GM12878 (cell line): ENCODE measurements around the gene C22orf42. TPM values are rescaled to one million over a fixed set of nuclear protein-coding genes. Genes with fewer than 3 reads are reported as not detected.
A peak's percentile ranks its signal among the peaks of the same experiment; 100 is the strongest.

Experiments used
- ATAC-seq: fragments of 200-7000 bp; cut with Tn5 transposase; 3 replicates; pipeline ENCODE4 v1.9.1; 2020; ENCODE audit warnings: mild to moderate bottlenecking, moderate library complexity
- BruUV-seq: library from RNA; stranded (reverse); fragments of 400-500 nt; replicated peaks from 2 replicates; lab custom pipeline; 2021; lab: Mats Ljungman, UMichigan
- CTCF ChIA-PET: fragments of 300-600 bp; sonication (Branson Sonifier 250); formaldehyde crosslinking; extraction: SDS; loops from one replicate; lab custom pipeline; 2021; ENCODE audit warnings: inconsistent platforms; lab: Yijun Ruan, JAX
- POLR2A ChIA-PET: fragments of 350-600 bp; formaldehyde crosslinking; extraction: SDS; loops from one replicate; lab custom pipeline; 2021; ENCODE audit warnings: inconsistent platforms; lab: Charles Lee
- RAD21 ChIA-PET: fragments of 300-600 bp; sonication (Branson Sonifier 250); formaldehyde crosslinking; loops from one replicate; lab custom pipeline; 2023; ENCODE audit warnings: antibody characterized with exemption; ENCODE audit not compliant: unreplicated experiment; lab: Charles Lee
- SMC1A ChIA-PET: fragments of 300-600 bp; sonication (Branson Sonifier 250); formaldehyde crosslinking; loops from one replicate; lab custom pipeline; 2023; ENCODE audit not compliant: unreplicated experiment, uncharacterized antibody; lab: Charles Lee
- DNase-seq: peaks from one replicate; pipeline ENCODE4 v3.0.0-alpha.2; 2011; ENCODE audit warnings: low read depth, low spot score
- FAIRE-seq: peaks from 3 replicates; lab custom pipeline; 2011; peaks lifted over from hg19 to GRCh38; lab: Jason Lieb, UNC
- H2AFZ ChIP-seq: 2 replicates; pipeline ENCODE4 v1.6.0; 2011; ENCODE audit warnings: low read depth, low read length, control low read depth; ENCODE audit not compliant: control insufficient read depth
- H3K27ac ChIP-seq: 2 replicates; pipeline ENCODE4 v1.5.1; 2011; ENCODE audit warnings: control low read depth; ENCODE audit not compliant: control insufficient read depth, insufficient read depth
- H3K27me3 ChIP-seq, 2 experiments: replicated peaks in 1 of 2; 2 replicates each; pipeline versions ENCODE4 v1.6.0 to v1.6.1; 2011; ENCODE audit warnings: low read length in 1 of 2; ENCODE audit not compliant: control insufficient read depth in 2 of 2, insufficient read depth in 2 of 2
- H3K36me3 ChIP-seq, 2 experiments: 2 replicates each; pipeline ENCODE4 v1.5.1; 2011; ENCODE audit warnings: low read length in 1 of 2; ENCODE audit not compliant: control insufficient read depth in 2 of 2, insufficient read depth in 2 of 2
- H3K4me1 ChIP-seq: 2 replicates; pipeline ENCODE4 v1.6.1; 2011; ENCODE audit warnings: mild to moderate bottlenecking, low read length, moderate library complexity, mixed read lengths; ENCODE audit not compliant: control insufficient read depth, insufficient read depth
- H3K4me2 ChIP-seq: 2 replicates; pipeline ENCODE4 v1.6.0; 2011; ENCODE audit warnings: control low read depth; ENCODE audit not compliant: control insufficient read depth, insufficient read depth
- H3K4me3 ChIP-seq: fragments of 200-600 bp; sonication (generic); 2 replicates; pipeline ENCODE4 v1.5.1; 2016
- H3K79me2 ChIP-seq: 2 replicates; pipeline ENCODE4 v1.6.0; 2011; ENCODE audit warnings: low read length; ENCODE audit not compliant: control insufficient read depth, insufficient read depth
- H3K9ac ChIP-seq: 2 replicates; pipeline ENCODE4 v1.8.0; 2011; ENCODE audit warnings: low read length, control low read depth, mixed read lengths; ENCODE audit not compliant: control insufficient read depth, insufficient read depth
- H3K9me3 ChIP-seq: replicated peaks from 3 replicates; pipeline ENCODE4 v1.5.1; 2011; ENCODE audit warnings: mild to moderate bottlenecking, low read length; ENCODE audit not compliant: control insufficient read depth, insufficient read depth
- H4K20me1 ChIP-seq: 2 replicates; pipeline ENCODE4 v1.6.0; 2011; ENCODE audit not compliant: control insufficient read depth, insufficient read depth
- CBX3 ChIP-seq: fragments of 200-600 bp; sonication (generic); IDR thresholded peaks from 2 replicates; pipeline ENCODE4 v1.6.1; 2016; ENCODE audit warnings: low read depth, borderline replicate concordance
- CREM ChIP-seq: IDR thresholded peaks from 2 replicates; pipeline ENCODE4 v1.6.1; 2014; ENCODE audit warnings: antibody characterized with exemption, low read depth
- CTCF ChIP-seq, 3 experiments: IDR thresholded peaks in 2 of 3; conservative IDR thresholded peaks in 1 of 3; 2 replicates each; pipeline ENCODE4 v1.5.1; 2011; ENCODE audit warnings: low read depth in 3 of 3, low read length in 3 of 3, mild to moderate bottlenecking in 3 of 3, control low read depth in 2 of 3, moderate library complexity in 2 of 3, inconsistent platforms in 1 of 3, mixed read lengths in 1 of 3; ENCODE audit not compliant: control insufficient read depth in 2 of 3, insufficient read depth in 1 of 3; ENCODE audit errors: extremely low read depth in 1 of 3
- E2F8 ChIP-seq: fragments of 450-650 bp; IDR thresholded peaks from 2 replicates; pipeline ENCODE4 v1.6.1; 2018; ENCODE audit warnings: mild to moderate bottlenecking, low read depth, moderate library complexity; ENCODE audit not compliant: partially characterized antibody
- NR2F1 ChIP-seq: fragments of 450-650 bp; conservative IDR thresholded peaks from 2 replicates; pipeline ENCODE4 v1.6.1; 2017; ENCODE audit warnings: mild to moderate bottlenecking
- PML ChIP-seq: IDR thresholded peaks from 2 replicates; pipeline ENCODE4 v1.6.1; 2012; ENCODE audit warnings: low read length, inconsistent platforms
- WGBS: methylation state at CpG from one replicate; pipeline ENCODE4 v1.1.6; 2016; ENCODE audit warnings: low lambda C conversion rate; ENCODE audit not compliant: insufficient replicate concordance, insufficient coverage; ENCODE audit errors: missing lambda C conversion rate; 5-methylcytosine and 5-hydroxymethylcytosine counted together
- in situ Hi-C: fragments of 300-500 bp; cut with MboI; formaldehyde crosslinking; loops from 9 replicates; pipeline ENCODE4 v1.14.3; 2018; ENCODE audit warnings: mixed read lengths
- intact Hi-C: fragments of 100-400 bp; cut with micrococcal nuclease; formaldehyde crosslinking; loops from one replicate; pipeline ENCODE4 v1.14.2; 2022; ENCODE audit not compliant: unreplicated experiment
- polyA plus RNA-seq, 11 experiments: library from polyadenylated mRNA; depleted of rRNA in 4 of 11; unstranded in 6 of 11; stranded (reverse) in 5 of 11; fragments of >200 nt; fragmentation: Nextera tagmentation in 4 of 11; fragmentation: Illumina TruSeq in 1 of 11; extraction: Ambion mirVana in 4 of 11; extraction: Trizol in 1 of 11; gene quantifications; 1 replicate in 1 of 11; 2 replicates in 10 of 11; pipeline versions ENCODE4 v1.2.1 to v1.2.3, GENCODE V29; 2011 to 2016; ENCODE audit warnings: inconsistent platforms in 2 of 11, missing spikeins in 2 of 11, low read depth in 1 of 11
- total RNA-seq, 4 experiments: library from RNA; depleted of rRNA in 3 of 4; stranded (reverse); fragments of >200 nt in 3 of 4; fragmentation: Illumina TruSeq in 1 of 4; extraction: Trizol in 1 of 4; gene quantifications; 2 replicates each; pipeline versions ENCODE4 v1.2.1 to v1.2.3, GENCODE V29; 2013 to 2021
- TF ChIP-seq, protein P1 (sequence below): IDR thresholded peaks from 2 replicates; pipeline ENCODE4 v1.6.1; 2011; ENCODE audit warnings: mild to moderate bottlenecking, low read depth, low read length, moderate library complexity; ENCODE audit not compliant: insufficient replicate concordance

The C22orf42 gene
- total and polyA plus RNA-seq, 10 of the 15 experiments (the other 5 are each of a cell fraction or from before 2014, with no cell fraction given): not detected

DNA sequence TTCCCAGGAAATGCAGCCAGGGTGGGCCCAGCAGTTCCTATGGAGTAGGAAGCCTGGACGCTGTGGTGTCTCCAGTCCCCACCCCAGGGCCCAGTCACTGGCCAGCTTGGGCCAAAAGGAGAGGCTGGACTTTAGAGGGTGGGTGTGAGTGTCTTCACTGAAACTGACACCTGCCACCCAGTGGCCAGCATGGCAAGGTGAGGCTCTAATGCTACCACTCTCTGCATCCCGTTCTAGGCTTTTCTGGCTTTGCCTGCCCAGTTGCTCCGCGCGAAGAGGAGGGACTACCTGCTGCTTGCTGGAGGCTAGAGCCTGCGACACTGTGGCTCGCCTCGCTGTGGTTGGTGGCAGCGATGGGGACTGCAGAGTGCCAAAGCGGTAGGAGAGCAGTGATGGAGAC, 35.4 kb downstream of the C22orf42 start:
- in situ Hi-C loops: no loop called here
- ChIA-PET SMC1A (no interaction called here), CTCF (no interaction called here)
- Histone ChIP-seq H2AFZ (no peak overlapping the region), H3K9ac (no peak overlapping the region), H3K27ac (no peak overlapping the region), H3K36me3 (no peaks in the 10 kb centered on the region), H4K20me1 (no peaks in the 10 kb centered on the region), H3K79me2 (no peaks in the 10 kb centered on the region)
- ATAC-seq: peak; percentile 42; the same call in 1 of the 3 replicates
- BruUV-seq: no TSS peak
- TF ChIP-seq CREM: no peak
- peak in 2 of 3 experiments; percentile 15 to 34; a peak in 2 of 6 replicates for TF ChIP-seq CTCF (IDR thresholded peaks at IDR 0.05 in 2 of 3, conservative IDR thresholded peaks at IDR 0.05 in 1 of 3; ENCODE audit: control insufficient read depth in 2 of 3, extremely low read depth in 1 of 3, insufficient read depth in 1 of 3, low read depth in 3 of 3, low read length in 3 of 3)
- TF ChIP-seq, all 136 proteins: peak for 1
- H3K4me2 ChIP-seq: no peak overlapping the region
- RAD21 ChIA-PET: no interaction called here
- DNase-seq (no peak), FAIRE-seq (no peak)
- no peaks in the 10 kb centered on the region for H3K4me1 ChIP-seq
- H3K9me3 ChIP-seq: no peaks in the 10 kb centered on the region
- 64% methylated on average over 10 of the region's 10 CpGs for WGBS
- H3K27me3 ChIP-seq: no peaks in the 10 kb centered on the region
- H3K4me3 ChIP-seq: no peak overlapping the region
- POLR2A ChIA-PET: no interaction called here
- intact Hi-C loops: no loop called here

DNA sequence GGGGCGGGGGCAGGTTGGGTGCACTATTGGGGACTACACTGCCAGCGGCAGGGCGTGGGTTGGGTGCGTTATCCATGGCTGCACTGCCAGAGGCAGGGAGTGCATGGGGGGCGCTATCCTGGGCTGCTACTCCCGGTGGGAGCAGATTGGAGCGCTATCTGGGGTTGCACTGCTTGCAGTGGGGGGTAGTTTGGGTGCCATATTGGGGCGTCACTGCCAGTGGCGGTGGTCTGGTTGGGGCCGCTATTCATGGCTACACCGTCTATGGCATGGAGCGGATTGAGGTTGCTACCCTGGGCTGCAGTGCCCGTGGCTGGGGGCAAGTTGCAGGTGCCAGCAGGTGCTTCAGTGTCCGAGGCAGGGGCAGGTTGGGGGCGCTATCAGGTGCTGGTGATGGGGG, 36.2 kb downstream of the C22orf42 start:
- no peaks in the 10 kb centered on the region for H3K36me3 ChIP-seq
- H3K9ac ChIP-seq: no peak overlapping the region
- POLR2A ChIA-PET: no interaction called here
- no peaks in the 10 kb centered on the region for H3K79me2 ChIP-seq
- ATAC-seq (no peak), FAIRE-seq (no peak), DNase-seq (no peak)
- SMC1A ChIA-PET: no interaction called here
- H3K27me3 ChIP-seq: no peaks in the 10 kb centered on the region
- RAD21 ChIA-PET: no interaction called here
- CTCF ChIA-PET: no interaction called here
- no TSS peak for BruUV-seq
- H3K4me1 ChIP-seq: no peaks in the 10 kb centered on the region
- intact Hi-C loops (no loop called here), in situ Hi-C loops (no loop called here)
- H3K4me3 ChIP-seq: no peak overlapping the region
- H3K9me3 ChIP-seq: no peaks in the 10 kb centered on the region
- no peak overlapping the region for H2AFZ ChIP-seq
- no peaks in the 10 kb centered on the region for H4K20me1 ChIP-seq
- H3K4me2 ChIP-seq: no peak overlapping the region
- no peak overlapping the region for H3K27ac ChIP-seq
- 35% methylated on average over 11 of the region's 15 CpGs for WGBS
- TF ChIP-seq E2F8 (no peak), CBX3 (no peak), NR2F1 (no peak), CTCF (IDR thresholded peaks at IDR 0.05 in 2 of 3, conservative IDR thresholded peaks at IDR 0.05 in 1 of 3; ENCODE audit: control insufficient read depth in 2 of 3, extremely low read depth in 1 of 3, insufficient read depth in 1 of 3, low read depth in 3 of 3, low read length in 3 of 3) (no peak), PML (no peak)
- TF ChIP-seq, protein P1, sequence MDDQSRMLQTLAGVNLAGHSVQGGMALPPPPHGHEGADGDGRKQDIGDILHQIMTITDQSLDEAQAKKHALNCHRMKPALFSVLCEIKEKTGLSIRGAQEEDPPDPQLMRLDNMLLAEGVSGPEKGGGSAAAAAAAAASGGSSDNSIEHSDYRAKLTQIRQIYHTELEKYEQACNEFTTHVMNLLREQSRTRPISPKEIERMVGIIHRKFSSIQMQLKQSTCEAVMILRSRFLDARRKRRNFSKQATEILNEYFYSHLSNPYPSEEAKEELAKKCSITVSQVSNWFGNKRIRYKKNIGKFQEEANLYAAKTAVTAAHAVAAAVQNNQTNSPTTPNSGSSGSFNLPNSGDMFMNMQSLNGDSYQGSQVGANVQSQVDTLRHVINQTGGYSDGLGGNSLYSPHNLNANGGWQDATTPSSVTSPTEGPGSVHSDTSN: no peak
